ENCODE measurements around the gene SPATA46.

DNA sequence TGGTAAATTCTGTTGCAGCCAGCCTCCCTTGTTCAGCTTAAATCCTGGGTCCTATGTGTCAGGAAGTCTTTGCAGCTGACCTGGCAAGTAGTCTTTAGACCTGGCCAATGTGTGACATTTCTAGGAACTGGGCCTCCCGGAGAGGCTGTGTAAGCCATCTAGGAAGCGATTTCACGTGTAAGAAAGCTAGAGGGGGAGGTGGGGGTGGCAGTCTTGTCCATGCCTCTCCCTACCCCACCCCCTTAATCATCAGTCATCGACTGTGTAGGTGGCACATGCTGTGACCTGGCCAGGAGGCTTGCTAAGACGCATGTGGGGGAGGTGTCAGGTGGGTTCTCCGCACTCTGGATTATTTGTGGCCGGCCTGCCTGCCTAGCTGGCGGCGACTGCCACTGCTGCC lies 13.3 kb upstream of the SPATA46 start:
- no peak for TF ChIP-seq CTCF (IDR thresholded peaks at IDR 0.05)
- no peak for TF ChIP-seq POLR2AphosphoS5 (IDR thresholded peaks at IDR 0.05)
- TF ChIP-seq POLR2A (IDR thresholded peaks at IDR 0.05) = no peak

Data from breast epithelium (tissue), 3 donors.